MV-4-11 (cell line): ENCODE results near the gene PRKCE.

ENCODE experiments used
- DNase-seq: peaks from one replicate; lab custom pipeline; 2025; lab: John Stamatoyannopoulos, UW

PRKCE gene

DNA sequence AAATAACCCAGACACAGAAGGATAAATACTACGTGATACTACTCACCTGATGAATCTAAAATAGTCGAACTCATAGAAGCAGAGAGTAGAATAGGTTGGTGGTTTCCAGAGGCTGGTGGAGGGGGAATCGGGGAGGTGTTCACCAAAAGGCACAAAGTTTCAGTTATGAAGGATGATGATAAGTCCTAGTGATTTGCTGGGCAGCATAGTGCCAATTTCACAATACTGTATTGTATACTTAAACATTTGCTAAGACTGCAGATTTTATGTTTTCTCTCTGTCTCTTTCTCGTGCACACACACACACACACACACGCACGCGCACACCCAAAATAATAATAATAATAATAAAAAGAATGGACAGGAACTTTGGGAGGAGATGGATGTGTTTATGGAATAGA is 425.4 kb downstream of the PRKCE start:
- no peak for DNase-seq

DNA sequence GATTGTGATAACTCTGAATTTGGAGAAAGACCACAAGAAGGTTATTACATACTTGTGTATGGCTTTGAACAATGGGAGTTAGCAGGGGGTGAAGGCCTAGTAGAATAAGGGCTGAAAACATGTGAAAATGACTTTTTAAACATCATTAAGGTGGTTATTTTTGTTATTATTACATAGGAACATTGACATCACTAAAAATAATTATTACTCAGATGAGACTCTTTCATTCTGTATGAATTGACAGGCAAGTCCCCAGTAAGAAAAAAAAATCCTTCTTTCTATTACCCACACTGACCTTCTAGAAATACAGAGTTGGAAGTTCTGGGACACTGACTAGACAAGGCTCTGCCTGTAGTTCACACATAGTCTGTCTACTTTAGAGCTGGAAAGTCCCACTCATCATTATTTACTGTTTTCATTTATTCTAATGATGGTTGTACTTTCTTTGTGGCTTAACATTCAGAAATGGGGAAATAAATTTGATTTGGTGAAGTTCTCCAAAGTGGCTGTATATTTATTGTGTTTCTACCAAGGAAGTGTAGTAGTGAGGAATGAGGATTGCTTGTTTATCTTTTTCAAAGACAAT is 426.1 kb downstream of the PRKCE start:
- DNase-seq = no peak

DNA sequence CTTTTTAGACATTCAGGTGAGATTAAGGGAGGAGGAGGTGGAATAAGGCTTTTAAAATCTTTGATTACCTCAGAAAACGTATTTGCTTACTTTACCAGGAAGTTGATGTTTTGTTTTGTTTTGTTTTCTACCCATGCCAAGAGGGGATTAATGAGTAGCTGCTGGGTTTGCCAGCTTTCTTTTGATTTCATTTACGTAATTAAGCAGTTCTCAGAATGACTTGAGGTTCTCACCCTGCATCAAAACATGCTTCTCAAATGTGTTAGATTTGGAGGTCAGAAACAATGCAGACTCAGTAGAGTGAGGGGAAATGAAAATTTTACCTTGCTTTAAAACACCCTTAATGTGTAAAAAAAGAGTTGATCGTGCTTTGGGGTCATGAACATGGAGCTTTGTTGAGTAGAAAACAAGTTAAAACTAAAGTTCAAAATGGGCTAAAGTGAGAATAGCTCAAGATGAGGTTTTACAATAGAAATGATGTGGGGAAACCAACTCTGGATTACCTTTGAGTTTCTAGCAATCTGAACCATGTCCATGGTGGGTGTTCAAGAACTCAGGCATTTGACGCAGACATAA is 428.6 kb downstream of the PRKCE start:
- DNase-seq = no peak

DNA sequence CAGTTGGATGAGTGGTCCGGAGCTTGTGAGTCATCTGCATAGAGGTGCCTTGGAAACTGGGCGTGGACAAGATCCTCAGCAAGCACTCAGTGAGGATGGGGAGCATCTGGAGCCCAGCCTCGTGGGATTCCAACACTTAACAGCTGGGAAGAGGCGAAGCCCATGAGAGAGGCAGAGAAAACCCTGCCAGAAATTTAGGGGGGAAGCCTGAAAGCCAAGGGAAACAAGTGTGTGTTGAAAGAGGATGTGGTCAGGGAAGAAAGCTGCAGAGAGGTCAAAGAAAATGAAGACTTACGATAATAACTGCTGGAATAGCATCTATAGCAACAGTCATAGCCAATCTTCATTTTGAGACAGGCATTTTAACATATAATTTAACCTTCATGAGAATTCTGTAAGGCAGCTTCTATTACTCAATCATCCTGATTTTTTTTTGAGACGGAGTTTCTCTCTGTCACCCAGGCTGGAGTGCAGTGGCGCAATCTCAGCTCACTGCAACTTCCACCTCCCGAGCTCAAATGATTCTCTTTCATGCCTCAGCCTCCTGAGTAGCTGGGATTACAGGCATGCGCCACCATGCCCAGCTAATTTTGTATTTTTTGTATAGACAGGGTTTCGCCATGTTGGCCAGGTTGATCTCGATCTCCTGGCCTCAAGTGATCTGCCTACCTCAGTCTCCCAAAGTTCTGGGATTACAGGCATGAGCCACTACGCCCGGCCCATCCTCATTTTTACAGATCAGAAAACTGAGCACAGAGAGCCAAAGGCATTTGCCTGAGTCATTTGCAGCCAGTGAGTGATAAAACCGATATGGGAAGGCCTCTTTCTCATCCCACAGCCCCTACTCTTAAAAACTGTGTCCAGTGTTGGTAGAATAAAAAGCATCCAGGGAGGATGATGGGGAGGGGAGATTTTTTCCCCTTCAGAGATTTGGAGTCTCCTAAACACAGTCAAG is 431.3 kb downstream of the PRKCE start:
- peak; percentile 95 for DNase-seq

DNA sequence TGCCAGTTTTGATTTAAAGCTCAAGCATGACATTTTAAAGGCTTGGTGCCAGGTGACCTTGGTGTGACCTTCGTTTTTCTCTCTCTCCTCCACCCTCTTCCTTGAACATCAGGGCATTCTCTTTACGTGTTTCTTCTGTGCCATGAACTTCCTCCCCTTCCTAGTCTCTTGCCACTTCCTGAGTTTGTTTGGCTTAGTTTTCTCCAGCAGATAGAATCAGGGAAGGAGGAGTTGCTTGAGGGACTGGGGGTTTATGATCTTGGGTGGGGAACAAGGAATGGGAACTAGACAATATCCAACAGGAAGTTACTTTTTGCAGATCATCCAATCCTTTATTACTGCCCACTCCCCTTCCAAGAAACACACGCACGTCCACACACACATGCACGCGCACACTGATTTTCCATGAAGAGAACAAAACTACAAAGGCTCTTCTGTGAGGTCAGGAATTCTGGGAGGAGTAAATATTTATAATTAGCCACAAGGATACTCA is 435.1 kb downstream of the PRKCE start:
- no peak for DNase-seq

DNA sequence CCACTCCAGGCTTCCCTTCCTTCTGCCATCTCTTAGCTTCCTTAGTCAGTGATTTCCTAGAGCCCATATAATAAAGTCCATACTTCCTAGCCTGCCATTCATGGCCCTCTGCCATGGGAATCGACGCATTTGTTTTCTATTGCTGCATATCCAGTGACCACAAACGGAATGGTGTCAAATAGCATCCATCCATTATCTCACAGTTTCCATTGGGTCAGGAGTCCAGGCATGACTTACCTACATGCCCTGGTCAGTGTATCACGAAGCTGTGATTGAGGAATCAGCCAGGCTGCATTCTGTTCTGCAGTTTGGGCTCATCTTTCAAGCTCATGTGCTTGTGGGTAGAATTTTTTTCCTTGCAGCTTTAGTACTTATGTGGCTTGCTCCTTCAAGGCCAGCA is 436.0 kb downstream of the PRKCE start:
- no peak for DNase-seq

DNA sequence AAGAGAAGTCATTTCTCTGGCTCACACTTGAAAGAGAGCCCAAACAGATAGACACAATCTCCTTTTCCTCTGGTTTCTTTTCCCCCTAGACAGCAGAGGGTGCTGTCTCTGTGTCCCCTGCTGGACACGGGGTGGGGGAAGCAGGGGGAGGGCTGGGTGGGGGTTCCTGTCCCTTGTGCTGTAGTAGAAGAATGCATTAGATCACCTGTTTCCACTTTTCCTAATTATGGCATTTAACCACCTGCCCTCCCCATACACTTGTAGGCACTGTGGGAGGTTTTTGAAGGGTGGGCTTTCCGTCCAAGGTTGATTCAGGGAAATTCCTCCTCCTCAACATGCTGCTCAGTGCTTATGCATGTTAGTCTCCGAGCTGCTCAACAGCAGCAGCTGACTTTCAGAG is 439.5 kb downstream of the PRKCE start:
- DNase-seq = no peak

DNA sequence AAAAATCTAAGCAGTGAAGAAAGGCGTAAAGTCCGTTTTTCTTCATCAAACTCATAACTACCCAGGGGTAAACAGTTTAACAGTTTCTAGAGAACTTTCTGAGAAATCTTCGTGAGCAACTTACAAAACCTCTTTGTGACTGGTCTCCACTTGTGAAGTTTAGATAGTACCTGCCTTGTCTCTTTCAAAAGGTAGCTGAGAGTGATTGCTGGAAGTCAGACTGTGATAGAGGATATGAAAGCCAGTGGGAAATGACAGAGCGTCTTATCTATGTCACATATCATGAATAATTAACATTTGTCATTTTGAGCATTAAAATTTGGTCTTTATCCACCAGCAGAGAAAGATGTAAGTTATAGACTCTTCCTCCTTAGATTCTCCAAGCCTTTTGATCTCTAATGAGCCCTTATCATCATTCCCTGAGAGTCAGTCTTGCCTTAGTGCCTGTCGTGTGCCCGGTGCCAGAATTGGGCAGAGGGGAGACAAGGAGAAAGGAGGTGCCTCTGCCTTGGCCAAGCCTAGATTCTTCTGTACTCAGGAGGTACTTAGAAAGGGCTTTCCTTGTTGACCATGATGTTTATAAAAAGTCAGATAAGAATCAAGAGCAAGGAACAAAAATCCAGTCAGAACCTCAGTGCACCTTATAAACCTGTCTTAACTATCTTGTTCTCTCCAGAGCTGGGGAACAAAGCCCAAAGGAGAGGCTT is 440.6 kb downstream of the PRKCE start:
- no peak for DNase-seq

DNA sequence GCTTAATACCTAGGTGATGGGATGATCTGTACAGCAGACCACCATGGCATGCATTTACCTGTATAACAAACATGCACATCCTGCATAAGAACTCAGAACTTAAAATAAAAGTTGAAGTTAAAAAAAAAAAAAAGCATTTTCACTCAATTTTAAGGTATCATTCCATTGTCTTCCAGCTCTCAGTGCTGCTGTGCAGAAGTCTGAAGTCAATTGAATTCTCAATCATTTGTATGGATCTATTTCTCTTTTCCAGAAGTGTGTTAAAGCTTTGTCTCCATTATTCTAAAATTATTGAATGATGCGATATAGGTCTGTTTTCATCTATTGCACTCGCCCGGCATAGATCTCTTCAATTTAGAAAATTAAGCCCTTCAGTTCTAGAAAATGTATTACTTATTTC is 443.2 kb downstream of the PRKCE start:
- no peak for DNase-seq

DNA sequence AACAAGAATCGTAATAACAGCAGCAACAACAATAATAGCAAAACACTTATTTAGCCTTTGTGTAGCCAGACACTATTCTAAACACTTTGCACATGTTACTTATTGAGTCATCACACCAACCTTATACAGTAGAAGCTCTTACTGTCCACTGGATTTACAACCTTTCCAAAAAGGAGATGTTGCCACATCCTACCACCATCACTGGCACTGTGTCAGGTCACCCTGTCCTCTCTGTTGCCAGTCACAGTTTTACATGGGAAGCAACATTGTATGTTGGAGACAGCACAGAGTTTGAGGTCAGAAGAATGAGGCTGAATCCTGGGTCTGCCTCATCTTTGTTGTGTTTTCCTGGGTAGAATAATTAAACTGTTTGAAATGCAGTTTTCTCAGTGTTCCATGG is 444.4 kb downstream of the PRKCE start:
- DNase-seq = peak; percentile 58

DNA sequence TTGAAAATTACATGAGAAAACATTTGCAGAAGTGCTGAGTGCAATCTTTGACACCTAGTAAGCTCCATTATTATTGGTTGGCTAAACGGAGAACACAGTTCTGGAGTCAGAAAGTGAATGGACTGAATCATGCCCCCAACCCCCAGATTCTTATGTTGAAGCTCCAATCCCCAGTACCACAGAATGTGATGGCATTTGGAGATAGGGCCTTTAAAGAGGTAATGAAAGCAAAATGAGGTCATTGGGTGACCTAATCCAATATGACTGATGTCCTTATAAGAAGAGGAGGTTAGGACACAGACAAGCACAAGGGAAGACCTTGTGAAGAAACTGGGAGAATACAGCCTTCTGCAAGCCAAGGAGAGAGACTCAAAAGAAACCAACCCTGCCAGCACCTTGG is 444.8 kb downstream of the PRKCE start:
- DNase-seq = peak; percentile 65

DNA sequence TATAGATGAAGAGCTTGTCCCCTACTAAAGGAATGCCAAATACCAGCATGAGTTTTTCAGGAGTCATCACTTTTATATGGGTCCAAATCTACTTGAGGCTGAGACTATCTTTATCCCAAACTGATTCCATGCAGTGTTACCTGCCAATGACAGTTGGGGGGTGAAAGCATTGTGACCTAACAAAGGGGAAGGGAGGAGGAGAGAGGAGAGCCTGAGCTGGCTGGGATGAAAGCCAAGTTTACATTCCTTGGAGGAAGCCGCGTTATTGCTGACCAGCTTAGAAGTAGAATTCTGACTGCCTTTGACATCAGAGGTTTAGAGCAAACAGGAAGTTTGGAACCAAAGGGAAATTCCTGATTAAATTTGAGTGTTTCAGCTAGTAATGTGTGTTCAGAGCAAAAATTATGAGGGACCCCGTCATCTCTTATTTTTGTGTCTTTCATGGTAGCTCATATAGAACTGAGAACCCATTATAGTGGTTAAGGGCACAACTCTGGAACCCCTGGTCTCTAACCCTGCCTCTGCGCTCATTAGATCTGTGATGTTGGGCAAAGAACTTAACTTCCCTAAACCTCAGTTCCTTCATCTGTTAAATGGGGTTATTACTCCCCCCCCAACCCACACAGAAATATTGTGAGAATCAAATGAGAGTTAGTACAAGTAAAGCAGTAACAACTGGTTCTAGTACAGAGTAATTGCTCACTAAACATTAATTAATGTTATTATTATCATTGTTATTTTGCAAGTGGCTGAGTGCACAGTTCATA is 446.4 kb downstream of the PRKCE start:
- no peak for DNase-seq

DNA sequence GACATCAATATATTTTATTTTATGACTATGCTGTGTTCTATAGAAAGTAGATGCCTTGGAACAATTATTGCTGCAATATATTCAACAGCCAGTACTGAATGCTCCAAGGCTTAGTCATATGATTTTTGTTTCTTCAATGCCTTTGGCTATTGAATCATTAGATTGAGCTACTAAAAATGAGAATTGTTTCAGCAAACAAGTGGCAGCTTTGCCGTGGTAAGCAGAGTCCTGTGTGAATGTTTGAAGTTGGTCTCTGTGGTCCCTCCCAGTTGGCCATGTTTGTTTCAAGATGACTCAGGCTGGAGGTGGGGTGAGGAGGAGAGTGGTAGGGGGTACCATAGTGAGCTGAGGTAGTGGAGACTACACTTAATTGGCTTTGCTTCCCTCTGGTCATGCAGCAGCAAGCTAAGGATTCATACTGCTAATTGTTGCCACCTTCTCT is 447.2 kb downstream of the PRKCE start:
- DNase-seq = no peak

DNA sequence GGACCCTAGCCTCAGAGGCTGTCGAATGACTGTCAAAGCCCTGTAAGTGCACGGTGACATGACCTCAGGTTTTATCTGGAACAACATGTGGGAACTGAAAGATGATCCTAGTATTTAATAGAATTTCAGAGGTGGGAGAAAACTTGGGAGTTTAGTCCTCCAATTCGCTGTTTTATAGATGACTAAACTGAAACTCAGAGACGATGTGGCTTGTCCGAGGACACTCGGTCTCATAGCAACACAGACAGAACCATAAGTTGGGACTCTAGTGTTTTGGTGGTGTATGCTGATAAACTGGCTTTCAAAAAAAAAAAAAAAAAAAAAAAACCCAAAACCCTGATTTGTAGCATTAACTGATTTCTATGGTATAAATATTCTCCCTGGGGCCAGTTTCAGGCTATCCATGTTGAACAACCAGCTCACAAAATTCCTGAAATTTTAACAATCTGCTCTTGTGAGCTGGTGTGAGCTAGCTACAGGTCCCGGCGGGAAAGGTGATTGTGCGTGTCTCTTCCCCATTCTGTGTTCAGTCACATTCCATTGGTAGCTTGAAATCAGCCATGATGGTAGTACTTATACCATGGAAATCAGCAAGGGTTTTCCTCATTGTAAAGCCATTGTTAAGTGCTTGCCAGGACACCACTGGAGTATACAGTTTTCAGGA is 450.2 kb downstream of the PRKCE start:
- DNase-seq = no peak

DNA sequence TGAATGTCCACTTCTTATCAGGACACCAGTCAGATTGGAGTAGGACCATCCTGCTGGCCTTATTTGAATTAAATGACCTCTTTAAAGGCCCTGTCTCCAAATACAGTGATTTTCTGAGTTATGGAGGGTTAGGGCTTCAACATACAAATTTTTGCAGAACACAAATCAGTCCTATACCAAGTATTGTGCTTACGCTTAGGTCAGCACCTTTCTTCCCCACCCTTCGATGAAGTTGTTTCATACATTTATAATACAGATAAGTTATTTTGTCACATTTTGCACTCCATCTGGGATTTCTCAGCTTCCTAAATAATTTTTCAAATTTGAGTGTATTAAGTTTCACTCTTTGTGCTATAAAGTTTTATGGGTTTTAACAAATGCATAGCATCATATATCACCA is 455.2 kb downstream of the PRKCE start:
- DNase-seq = no peak

DNA sequence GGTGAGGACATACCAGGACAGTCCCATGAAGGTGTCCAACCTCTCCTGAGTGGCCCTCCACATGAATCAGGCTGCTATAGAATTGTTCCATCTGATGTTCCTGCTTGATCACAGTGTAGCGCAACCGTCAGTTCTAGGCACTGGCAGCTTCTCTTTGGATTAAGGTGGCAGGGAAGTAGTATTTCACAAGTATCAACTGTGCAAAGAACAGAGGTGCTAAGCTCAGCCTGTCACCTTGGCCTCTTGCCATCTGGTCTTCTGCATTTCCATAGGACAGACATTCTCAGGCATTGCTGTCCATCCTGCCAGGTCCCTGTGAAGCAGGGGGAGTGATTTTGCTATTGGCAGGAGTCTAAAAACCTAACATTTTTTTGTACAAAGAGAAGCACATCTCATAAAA is 463.5 kb downstream of the PRKCE start:
- DNase-seq = no peak

DNA sequence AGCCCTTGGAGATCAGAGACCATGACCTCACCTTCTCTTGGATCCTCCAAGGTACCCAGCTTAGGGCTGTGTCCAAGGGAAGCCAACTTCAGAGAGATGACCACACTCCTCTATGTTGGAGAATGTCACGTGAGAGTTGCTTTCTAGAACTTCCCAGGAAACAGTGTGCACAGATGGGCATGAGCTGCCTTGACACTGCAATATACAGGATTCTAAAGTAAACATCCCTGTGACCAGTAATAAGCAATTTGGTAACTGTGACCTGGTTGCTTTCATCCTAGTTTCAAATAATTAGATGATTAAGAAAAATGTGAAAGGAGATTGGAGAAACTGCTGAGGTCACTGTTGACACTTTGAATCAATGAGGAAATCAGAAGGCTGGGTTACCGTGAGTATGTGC is 464.7 kb downstream of the PRKCE start:
- no peak for DNase-seq

DNA sequence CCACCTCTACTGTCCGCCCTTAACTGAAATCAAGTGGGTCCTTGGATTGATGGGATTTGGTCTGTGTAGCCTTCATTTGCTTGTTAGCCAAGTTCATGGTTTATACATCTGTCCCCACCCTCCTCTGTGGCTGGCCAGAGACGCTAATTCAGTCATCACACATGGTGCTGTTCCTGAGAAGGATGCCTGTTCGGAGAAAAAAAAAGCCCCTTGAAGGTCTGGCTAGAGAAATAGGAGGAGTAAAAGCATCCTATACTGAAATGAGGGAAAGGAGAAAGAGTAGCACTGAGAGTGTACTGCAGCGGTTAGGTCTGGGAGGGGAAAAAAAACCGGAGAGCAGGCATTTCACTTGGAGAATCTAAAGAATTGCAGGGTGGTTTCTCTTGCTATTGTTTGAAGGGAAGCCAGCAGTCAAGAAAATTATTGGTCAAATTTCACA is 465.1 kb downstream of the PRKCE start:
- no peak for DNase-seq

DNA sequence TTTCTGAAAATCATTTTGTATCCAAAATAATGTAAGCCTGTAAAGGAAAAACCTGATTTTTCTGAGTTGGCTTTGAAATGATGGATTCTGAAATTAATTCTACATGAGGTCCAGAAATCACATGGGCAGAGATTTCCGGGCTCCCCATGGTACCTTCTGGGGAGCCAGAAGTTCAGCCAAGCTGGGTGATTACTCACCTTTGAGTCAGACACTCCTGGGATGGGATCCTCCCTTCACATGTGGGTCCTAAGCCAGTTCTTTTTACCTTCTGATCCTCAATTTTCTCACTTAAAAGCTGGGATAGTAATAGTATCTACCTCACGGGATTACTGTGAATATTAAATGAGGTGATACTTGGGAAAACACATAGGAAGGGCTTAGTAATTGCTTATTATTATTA is 465.9 kb downstream of the PRKCE start:
- no peak for DNase-seq

DNA sequence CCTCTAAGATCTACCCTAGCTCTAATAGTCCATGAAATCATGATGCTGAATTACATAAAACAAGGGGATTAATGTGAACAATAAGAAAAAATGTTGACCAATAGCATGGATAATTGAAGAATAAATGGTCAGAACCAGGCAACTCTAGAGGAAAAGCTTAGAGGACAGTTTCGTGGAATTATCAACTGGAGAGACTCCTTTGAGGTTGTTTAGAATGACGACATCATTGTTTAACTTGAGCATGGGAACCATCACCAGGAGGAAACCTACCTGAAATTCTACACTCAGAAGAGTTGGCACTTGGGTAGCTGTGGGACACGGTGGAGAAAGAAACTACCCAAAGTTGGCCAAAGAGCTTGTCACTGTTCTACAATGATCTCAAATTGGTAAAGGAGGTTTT is 466.5 kb downstream of the PRKCE start:
- no peak for DNase-seq
